Measurements from ENCODE around the gene DISC1.

GRCh38 chr1:231993968-231994455, 367.4 kb downstream of the DISC1 start:
- no peak for TF ChIP-seq NFIC (IDR thresholded peaks at IDR 0.05)
- no peak for TF ChIP-seq REST (IDR thresholded peaks at IDR 0.05; ENCODE audit: low read depth)
- TF ChIP-seq YY1 (IDR thresholded peaks at IDR 0.05; ENCODE audit: low read depth): no peak
- no peak for TF ChIP-seq RAD21 (IDR thresholded peaks at IDR 0.05; ENCODE audit: low read depth)
- TF ChIP-seq CREB1 (IDR thresholded peaks at IDR 0.05; ENCODE audit: low read depth): no peak
- TF ChIP-seq TAF1 (IDR thresholded peaks at IDR 0.05; ENCODE audit: low read depth): no peak

All from Ishikawa (cell line).